Epithelial cell of proximal tubule (primary cell): Measurements from ENCODE around the gene TMEM131. TPM values are rescaled to one million over a fixed set of nuclear protein-coding genes. Genes with fewer than 3 reads are reported as not detected.
"Not testable (repeated sequence)": the region's sequence is repeated elsewhere in the genome, so short reads cannot be mapped to it uniquely, and the experiment has no call there.

Experiments
- DNase-seq: peaks from one replicate; pipeline ENCODE4 v3.0.0-alpha.2; 2011; ENCODE audit warnings: low read depth
- H3K4me3 ChIP-seq: 2 replicates; pipeline ENCODE4 v1.5.1; 2011; ENCODE audit warnings: low read depth, mild to moderate bottlenecking, low read length
- CTCF ChIP-seq: conservative IDR thresholded peaks from 2 replicates; pipeline ENCODE4 v1.5.1; 2012; ENCODE audit warnings: low read depth, mild to moderate bottlenecking, low read length
- total RNA-seq: library from RNA; depleted of rRNA; stranded (reverse); fragments of >200 nt; gene quantifications from 2 replicates; pipeline ENCODE4 v1.2.3, GENCODE V29; 2015

TMEM131 gene
- total RNA-seq, 1 donor from 2014 or later: 16.0 TPM

GRCh38 chr2:97851172-97851571 lies 144.6 kb downstream of the TMEM131 start:
- H3K4me3 ChIP-seq: no peak overlapping the region
- no peak for DNase-seq
- TF ChIP-seq CTCF: no peak

DNA sequence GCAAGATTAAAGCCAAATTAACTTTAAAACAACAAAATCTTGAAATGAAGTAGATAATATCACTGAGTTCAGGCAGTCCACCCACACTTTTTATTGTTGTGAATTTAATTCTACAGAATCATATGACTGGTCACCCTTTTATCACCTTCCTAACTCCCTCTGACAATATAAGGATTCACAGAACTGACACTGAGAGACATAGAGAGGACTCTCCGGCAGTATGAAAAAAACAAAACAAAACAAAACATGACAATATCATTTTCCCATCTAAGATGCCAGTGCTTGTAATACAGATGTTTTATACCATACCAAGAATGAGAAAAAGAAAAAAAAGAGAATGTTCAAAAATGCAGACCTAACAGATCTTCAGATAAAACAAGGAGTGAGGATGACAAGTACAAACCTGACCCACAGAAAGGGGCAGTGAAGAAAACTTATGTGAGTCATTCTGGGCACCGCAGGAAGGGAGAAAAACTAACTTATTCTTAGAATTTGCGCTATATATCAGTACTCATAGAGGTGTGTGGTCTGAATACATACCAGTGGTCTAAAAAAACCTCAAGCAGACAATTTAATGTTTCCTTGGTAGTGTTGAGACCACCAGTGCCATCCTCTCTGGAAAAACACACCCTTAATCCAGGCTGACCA lies 145.7 kb downstream of the TMEM131 start:
- no peak overlapping the region for H3K4me3 ChIP-seq
- DNase-seq: no peak
- TF ChIP-seq CTCF: no peak

DNA sequence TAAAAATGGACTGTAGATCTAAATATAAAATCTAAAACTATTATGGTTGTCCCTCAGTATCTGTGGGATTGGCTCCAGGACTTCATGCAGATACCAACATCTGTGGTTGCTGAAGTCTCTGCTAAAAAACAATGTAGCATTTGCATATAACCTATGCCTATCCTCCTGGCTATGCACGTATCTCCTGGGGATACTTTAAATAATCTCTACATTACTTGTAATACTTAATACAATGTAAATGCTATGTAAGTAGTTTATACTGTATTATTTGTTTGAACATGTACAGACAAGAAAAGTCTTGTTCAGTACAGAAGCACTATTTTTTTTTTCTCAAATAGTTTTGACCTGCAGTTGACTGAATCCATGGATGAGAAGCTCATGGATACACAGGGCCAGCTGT lies 147.4 kb downstream of the TMEM131 start:
- no peak for TF ChIP-seq CTCF
- no peak overlapping the region for H3K4me3 ChIP-seq
- DNase-seq: no peak

DNA sequence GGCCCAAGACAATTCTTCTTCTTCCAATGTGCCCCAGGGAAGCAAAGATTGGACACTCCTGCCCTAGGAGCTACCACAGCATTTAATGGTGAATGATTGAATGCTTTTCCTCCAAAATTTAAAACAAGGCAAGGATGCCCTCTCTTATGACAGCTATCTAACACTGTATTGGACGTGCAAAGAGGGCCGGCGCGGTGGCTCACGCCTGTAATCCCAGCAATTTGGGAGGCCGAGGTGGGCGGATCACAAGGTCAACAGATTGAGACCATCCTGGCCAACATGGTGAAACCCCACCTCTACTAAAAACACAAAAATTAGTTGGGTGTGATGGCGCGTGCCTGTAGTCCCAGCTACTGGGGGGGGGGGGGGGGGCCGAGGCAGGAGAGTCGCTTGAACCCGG lies 149.0 kb downstream of the TMEM131 start:
- H3K4me3 ChIP-seq, DNase-seq: not testable (repeated sequence)

GRCh38 chr2:97845818-97846217 lies 149.9 kb downstream of the TMEM131 start:
- no peak for DNase-seq
- H3K4me3 ChIP-seq: no peak overlapping the region
- no peak for TF ChIP-seq CTCF

- H3K4me3 ChIP-seq: no peak overlapping the region
- no peak for DNase-seq
- no peak for TF ChIP-seq CTCF
Measured at GRCh38 chr2:97845133-97845532, 150.6 kb downstream of the TMEM131 start.

- H3K4me3 ChIP-seq: no peak overlapping the region
- DNase-seq: no peak
- no peak for TF ChIP-seq CTCF
Measured at GRCh38 chr2:97844311-97844859, 151.4 kb downstream of the TMEM131 start.
